BJ (cell line): ENCODE results near the gene ANO2. TPM values are rescaled to one million over a fixed set of nuclear protein-coding genes. Genes with fewer than 3 reads are reported as not detected.

ENCODE experiments used
- CTCF ChIA-PET: fragments of 350-600 bp; formaldehyde crosslinking; extraction: SDS; loops from one replicate; lab custom pipeline; 2021; ENCODE audit warnings: antibody characterized with exemption, inconsistent platforms; lab: Yijun Ruan, JAX
- POLR2A ChIA-PET: fragments of 300-600 bp; sonication (Branson Sonifier 250); formaldehyde crosslinking; extraction: SDS; loops from one replicate; lab custom pipeline; 2021; ENCODE audit warnings: antibody characterized with exemption; lab: Charles Lee
- DNase-seq: peaks from one replicate; pipeline ENCODE4 v3.0.0-alpha.2; 2011; ENCODE audit warnings: low read depth
- H3K27me3 ChIP-seq: 2 replicates; pipeline ENCODE4 v1.6.0; 2011; ENCODE audit warnings: low read length; ENCODE audit not compliant: control insufficient read depth, insufficient read depth
- H3K36me3 ChIP-seq: 2 replicates; pipeline ENCODE4 v1.5.1; 2011; ENCODE audit warnings: low read length; ENCODE audit not compliant: control insufficient read depth, insufficient read depth
- H3K4me3 ChIP-seq: 2 replicates; pipeline ENCODE4 v1.5.1; 2011; ENCODE audit warnings: low read depth, mild to moderate bottlenecking, control low read depth, low read length
- CTCF ChIP-seq: IDR thresholded peaks from 2 replicates; pipeline ENCODE4 v1.5.1; 2011; ENCODE audit warnings: low read depth, mild to moderate bottlenecking, control low read depth, inconsistent platforms, low read length, moderate library complexity; ENCODE audit not compliant: insufficient read depth
- polyA plus RNA-seq: library from polyadenylated mRNA; depleted of rRNA; stranded (reverse); fragments of >200 nt; gene quantifications from 2 replicates; pipeline ENCODE4 v1.2.3, GENCODE V29; 2011

The ANO2 gene
- polyA plus RNA-seq, 1 experiment: 0.10 TPM

GRCh38 chr12:5870183-5870582 lies 74.9 kb downstream of the ANO2 start:
- CTCF ChIA-PET: interaction anchor here (0.6 to 1.5 kb wide), 2 partner anchors 14 to 125 kb away, joined by 3 to 6 read pairs; no protein-coding TSS in a partner anchor
- Histone ChIP-seq H3K4me3 (no peak overlapping the region), H3K36me3 (no peaks in the 10 kb centered on the region), H3K27me3 (peaks cover 2% of the 10 kb centered on the region)
- POLR2A ChIA-PET: no interaction called here
- no peak for TF ChIP-seq CTCF
- no peak for DNase-seq

GRCh38 chr12:5868625-5869295 lies 76.3 kb downstream of the ANO2 start:
- no peak for DNase-seq
- Histone ChIP-seq H3K4me3 (no peak overlapping the region), H3K36me3 (no peaks in the 10 kb centered on the region), H3K27me3 (no peaks in the 10 kb centered on the region; the same call in 1 of the 2 replicates)
- no peak for TF ChIP-seq CTCF
- CTCF ChIA-PET: interaction anchor here (0.5 kb wide), 1 partner anchor 123 kb away, joined by 3 read pairs; no protein-coding TSS in a partner anchor
- POLR2A ChIA-PET: no interaction called here

- Histone ChIP-seq H3K4me3 (no peak overlapping the region), H3K27me3 (no peaks in the 10 kb centered on the region), H3K36me3 (no peaks in the 10 kb centered on the region)
- no peak for TF ChIP-seq CTCF
- POLR2A ChIA-PET: no interaction called here
- CTCF ChIA-PET: interaction anchor here (1.2 kb wide), 1 partner anchor 120 kb away, joined by 3 read pairs; no protein-coding TSS in a partner anchor
- DNase-seq: no peak
Observed at GRCh38 chr12:5865397-5865796, 79.7 kb downstream of the ANO2 start.

- CTCF ChIA-PET: no interaction called here
- TF ChIP-seq CTCF: no peak
Observed at GRCh38 chr12:5864972-5865371, 80.1 kb downstream of the ANO2 start.

GRCh38 chr12:5864301-5864700 lies 80.8 kb downstream of the ANO2 start:
- no peaks in the 10 kb centered on the region for H3K36me3 ChIP-seq
- H3K27me3 ChIP-seq: no peaks in the 10 kb centered on the region
- no peak for TF ChIP-seq CTCF
- H3K4me3 ChIP-seq: no peak overlapping the region
- DNase-seq: no peak
- CTCF ChIA-PET: interaction anchor here (2.7 kb wide), 1 partner anchor 10 kb away, joined by 10 read pairs; no protein-coding TSS in a partner anchor
- POLR2A ChIA-PET: no interaction called here

More at GRCh38 chr12:5864972-5865371, 80.1 kb downstream of the ANO2 start:
- no peak for DNase-seq
- Histone ChIP-seq H3K36me3 (no peaks in the 10 kb centered on the region), H3K27me3 (no peaks in the 10 kb centered on the region), H3K4me3 (no peak overlapping the region)
- POLR2A ChIA-PET: no interaction called here
